GM12873 (cell line): ENCODE results near the gene FIBCD1.

Experiments used
- CTCF ChIP-seq: IDR thresholded peaks from 2 replicates; pipeline ENCODE4 v1.5.1; 2012; ENCODE audit warnings: low read depth, mild to moderate bottlenecking, moderate library complexity, low read length, control low read depth; ENCODE audit not compliant: insufficient read depth; ENCODE audit errors: missing control alignments

Gene FIBCD1

DNA sequence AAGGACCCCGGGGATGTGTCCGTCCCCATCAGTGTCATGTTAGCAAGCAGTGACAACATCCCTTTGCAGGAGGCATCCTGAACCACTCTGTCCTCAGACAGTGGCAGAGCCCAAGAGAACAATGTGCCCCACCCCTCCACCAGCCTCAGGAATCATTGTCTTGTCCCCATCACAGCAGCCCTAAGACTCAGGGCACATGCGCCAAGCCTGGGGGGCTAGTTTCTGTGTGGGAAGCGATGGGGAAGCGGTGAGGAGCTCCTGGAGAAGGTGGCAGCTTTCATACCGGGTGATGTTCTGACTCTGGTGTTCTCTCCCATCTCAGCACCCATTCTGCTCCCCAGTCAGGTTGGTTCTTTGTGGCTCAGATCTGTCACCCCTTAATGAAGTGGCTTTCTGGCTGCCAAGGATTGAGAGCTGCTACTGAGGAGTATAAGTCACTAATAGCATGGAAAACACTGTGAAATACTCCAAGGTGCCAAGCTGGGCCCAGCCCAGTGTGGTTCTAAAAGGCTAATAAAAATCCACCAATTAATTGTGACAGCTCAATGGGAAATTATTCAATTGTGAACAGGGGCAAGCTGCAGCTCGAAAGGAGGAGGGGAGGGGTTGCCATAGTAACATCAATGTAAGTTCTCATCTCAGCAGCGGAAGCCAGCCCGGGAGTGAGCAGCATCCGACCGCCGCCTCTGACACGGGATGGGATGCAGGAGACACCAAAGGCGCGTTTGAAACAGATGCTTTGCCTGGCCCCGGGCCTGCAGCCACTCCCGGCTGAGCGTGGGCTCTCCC is 47.2 kb downstream of the FIBCD1 start:
- TF ChIP-seq CTCF = no peak

DNA sequence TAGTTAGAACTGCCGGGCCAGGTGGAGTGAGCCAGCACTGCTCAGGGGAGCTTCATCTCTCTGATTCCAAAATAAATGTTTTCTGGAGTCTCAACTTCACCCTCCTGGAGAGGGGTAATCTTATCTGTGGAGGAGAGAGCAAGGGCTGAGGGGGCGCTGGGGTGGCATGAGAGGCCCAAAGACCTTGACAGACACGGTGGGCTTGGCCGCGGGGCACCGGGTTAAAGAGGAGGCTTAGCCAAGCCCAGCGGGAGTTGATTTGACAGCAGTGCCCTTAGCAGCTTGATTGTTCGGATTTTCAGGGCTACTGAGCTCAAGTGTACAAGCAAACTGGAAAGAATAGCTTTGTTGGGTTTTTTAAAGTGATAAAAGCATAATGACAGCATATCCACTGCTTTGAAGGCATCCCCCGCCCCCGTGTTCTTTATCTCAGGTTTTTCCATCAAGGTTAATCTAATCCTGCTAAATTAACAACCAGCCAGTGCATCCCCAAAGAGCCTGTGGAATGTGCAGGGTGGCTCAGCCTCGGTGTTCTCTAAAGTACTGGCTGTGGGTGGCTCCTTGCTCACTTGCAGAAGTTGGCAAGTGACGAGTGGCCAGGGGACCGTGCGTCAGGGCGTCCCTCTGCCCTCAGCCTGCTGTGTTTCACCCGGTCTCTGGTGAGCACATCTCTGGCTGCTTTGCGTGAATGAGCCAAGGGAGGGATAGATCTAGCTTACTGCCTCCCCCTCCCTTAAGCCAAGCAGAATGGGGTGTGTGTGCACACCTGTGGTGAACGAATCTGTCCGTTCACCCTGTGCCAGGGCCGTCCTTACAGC is 48.0 kb downstream of the FIBCD1 start:
- TF ChIP-seq CTCF = no peak

DNA sequence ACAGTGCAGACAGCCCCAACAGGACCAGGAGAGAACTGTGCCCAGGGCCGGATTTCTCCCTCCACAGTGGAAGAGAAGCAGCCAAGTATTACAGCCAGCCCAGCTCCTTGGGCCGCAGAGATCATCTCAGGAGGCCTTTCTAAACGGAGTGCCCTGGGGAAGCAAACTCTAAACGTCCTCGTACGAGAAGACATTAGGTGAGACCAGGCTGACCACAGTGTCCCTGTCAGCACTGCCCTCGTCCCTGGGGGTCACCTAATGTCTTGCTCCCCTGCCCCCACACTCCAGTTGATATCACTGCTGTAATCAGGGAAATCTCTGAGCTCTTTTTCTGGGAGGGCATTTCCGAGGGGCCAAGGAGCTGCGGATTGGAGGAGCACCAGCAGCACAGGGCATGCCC is 48.9 kb downstream of the FIBCD1 start:
- no peak for TF ChIP-seq CTCF

GRCh38 chr9:130888146-130888885 is 50.7 kb downstream of the FIBCD1 start:
- no peak for TF ChIP-seq CTCF

DNA sequence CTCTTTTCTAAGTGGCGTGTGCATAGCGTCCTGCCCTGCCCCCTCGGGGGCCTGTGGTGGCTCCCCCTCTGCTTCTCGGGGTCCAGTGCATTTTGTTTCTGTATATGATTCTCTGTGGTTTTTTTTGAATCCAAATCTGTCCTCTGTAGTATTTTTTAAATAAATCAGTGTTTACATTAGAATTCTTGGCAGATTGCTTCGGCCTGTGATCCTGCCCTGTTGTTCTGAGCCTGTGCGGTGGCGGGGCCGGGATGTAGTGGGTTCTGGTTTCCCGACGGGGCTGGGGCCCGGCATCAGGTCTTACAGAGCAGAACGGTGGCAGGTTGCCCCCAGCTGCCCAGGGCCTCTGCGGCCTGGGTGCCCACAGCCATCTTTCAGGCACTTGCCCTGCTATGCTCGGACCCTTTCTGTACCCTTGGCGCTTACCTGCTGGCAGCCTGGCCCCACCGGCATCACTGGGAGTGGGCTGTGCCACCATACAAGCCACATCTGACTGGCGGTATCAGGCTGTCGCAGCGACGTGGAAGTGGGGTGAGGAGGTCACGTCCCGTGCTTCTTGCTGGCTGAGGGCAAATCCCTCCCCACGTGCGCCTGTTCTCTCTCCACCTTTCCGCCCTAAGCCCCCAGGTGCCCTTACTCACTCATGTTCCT is 51.4 kb downstream of the FIBCD1 start:
- TF ChIP-seq CTCF = no peak

DNA sequence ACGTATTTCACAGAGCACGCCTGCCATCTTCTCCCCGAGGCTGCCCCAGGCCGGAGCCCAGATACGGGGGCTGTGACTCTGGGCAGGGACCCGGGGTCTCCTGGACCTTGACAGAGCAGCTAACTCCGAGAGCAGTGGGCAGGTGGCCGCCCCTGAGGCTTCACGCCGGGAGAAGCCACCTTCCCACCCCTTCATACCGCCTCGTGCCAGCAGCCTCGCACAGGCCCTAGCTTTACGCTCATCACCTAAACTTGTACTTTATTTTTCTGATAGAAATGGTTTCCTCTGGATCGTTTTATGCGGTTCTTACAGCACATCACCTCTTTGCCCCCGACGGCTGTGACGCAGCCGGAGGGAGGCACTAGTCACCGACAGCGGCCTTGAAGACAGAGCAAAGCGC is 52.1 kb downstream of the FIBCD1 start:
- TF ChIP-seq CTCF = no peak
